ENCODE results near the gene FXYD7. TPM values are rescaled to one million over a fixed set of nuclear protein-coding genes. Genes with fewer than 3 reads are reported as not detected.

The FXYD7 gene
- total and polyA plus RNA-seq, 2 experiments from 2014 or later = 0.22 to 0.27 TPM

- Histone ChIP-seq H3K9me2 (replicated peaks; ENCODE audit: insufficient read depth) (no peaks in the 10 kb centered on the region), H3K36me3 (replicated peaks; ENCODE audit: insufficient read depth, low read depth) (no peaks in the 10 kb centered on the region), H3K27me3 (peaks cover 24% of the 10 kb centered on the region), H3K27ac (no peak overlapping the region), H2AFZ (no peak overlapping the region), H3K4me2 (no peak overlapping the region), H3K4me3 (no peak overlapping the region), H3K9me3 (ENCODE audit: low read depth) (no peaks in the 10 kb centered on the region), H3K4me1 (ENCODE audit: insufficient read depth) (peaks cover 13% of the 10 kb centered on the region), H3K79me2 (no peaks in the 10 kb centered on the region), H4K20me1 (ENCODE audit: insufficient read depth, poor library complexity, severe bottlenecking) (no peaks in the 10 kb centered on the region)
- WGBS (ENCODE audit: low lambda C conversion rate, missing lambda C conversion rate) = 83% methylated on average over 7 of the region's 7 CpGs
- no peak for DNase-seq (ENCODE audit: low spot score)
- TF ChIP-seq EZH2phosphoT487 (IDR thresholded peaks at IDR 0.05; ENCODE audit: low read depth, severe bottlenecking, unreplicated experiment) (no peak), EZH2 (IDR thresholded peaks at IDR 0.05; ENCODE audit: borderline replicate concordance) (no peak), CTCF (IDR thresholded peaks at IDR 0.05; ENCODE audit: poor library complexity) (no peak)
These were observed 13.6 kb downstream of the FXYD7 start for GRCh38 chr19:35156673-35157014.

- no peaks in the 10 kb centered on the region for H3K79me2 ChIP-seq
- H3K36me3 ChIP-seq (replicated peaks; ENCODE audit: insufficient read depth, low read depth) = no peaks in the 10 kb centered on the region
- no peaks in the 10 kb centered on the region for H3K9me3 ChIP-seq (ENCODE audit: low read depth)
- 84% methylated on average over 4 of the region's 4 CpGs for WGBS (ENCODE audit: low lambda C conversion rate, missing lambda C conversion rate)
- no peak overlapping the region for H3K4me2 ChIP-seq
- peaks cover 21% of the 10 kb centered on the region for H3K27me3 ChIP-seq
- no peak for TF ChIP-seq EZH2phosphoT487 (IDR thresholded peaks at IDR 0.05; ENCODE audit: low read depth, severe bottlenecking, unreplicated experiment)
- no peak overlapping the region for H2AFZ ChIP-seq
- no peaks in the 10 kb centered on the region for H4K20me1 ChIP-seq (ENCODE audit: insufficient read depth, poor library complexity, severe bottlenecking)
- H3K4me1 ChIP-seq (ENCODE audit: insufficient read depth) = peaks cover 11% of the 10 kb centered on the region
- no peaks in the 10 kb centered on the region for H3K9me2 ChIP-seq (replicated peaks; ENCODE audit: insufficient read depth)
- no peak overlapping the region for H3K4me3 ChIP-seq
- DNase-seq (ENCODE audit: low spot score) = no peak
- no peak overlapping the region for H3K27ac ChIP-seq
These were observed 14.4 kb downstream of the FXYD7 start for GRCh38 chr19:35157431-35157830.

- H3K36me3 ChIP-seq (replicated peaks; ENCODE audit: insufficient read depth, low read depth) = no peaks in the 10 kb centered on the region
- whole genome bisulfite sequencing (ENCODE audit: low lambda C conversion rate, missing lambda C conversion rate) = 91% methylated on average over 8 of the region's 8 CpGs
These were observed 16.6 kb downstream of the FXYD7 start for GRCh38 chr19:35159606-35160005.

More at GRCh38 chr19:35159606-35160005, 16.6 kb downstream of the FXYD7 start:
- H3K27ac ChIP-seq = no peak overlapping the region
- peaks cover 10% of the 10 kb centered on the region for H3K27me3 ChIP-seq
- H3K4me2 ChIP-seq = no peak overlapping the region
- no peaks in the 10 kb centered on the region for H3K9me3 ChIP-seq (ENCODE audit: low read depth)
- TF ChIP-seq EZH2 (IDR thresholded peaks at IDR 0.05; ENCODE audit: borderline replicate concordance) = no peak
- no peak for TF ChIP-seq CTCF (IDR thresholded peaks at IDR 0.05; ENCODE audit: poor library complexity)
- no peak for TF ChIP-seq EZH2phosphoT487 (IDR thresholded peaks at IDR 0.05; ENCODE audit: low read depth, severe bottlenecking, unreplicated experiment)
- H3K4me3 ChIP-seq = no peak overlapping the region
- H4K20me1 ChIP-seq (ENCODE audit: insufficient read depth, poor library complexity, severe bottlenecking) = no peaks in the 10 kb centered on the region
- H2AFZ ChIP-seq = no peak overlapping the region
- no peak for DNase-seq (ENCODE audit: low spot score)
- no peaks in the 10 kb centered on the region for H3K79me2 ChIP-seq
- H3K4me1 ChIP-seq (ENCODE audit: insufficient read depth) = no peaks in the 10 kb centered on the region
- H3K9me2 ChIP-seq (replicated peaks; ENCODE audit: insufficient read depth) = no peaks in the 10 kb centered on the region
